Choroid plexus epithelial cell (primary cell): ENCODE results near the gene BPI.

ENCODE experiments used
- DNase-seq: peaks from one replicate; pipeline ENCODE4 v3.0.0-alpha.2; 2010; ENCODE audit warnings: low read depth
- H3K4me3 ChIP-seq: 2 replicates; pipeline ENCODE4 v1.5.1; 2011; ENCODE audit warnings: low read depth, mild to moderate bottlenecking, control low read depth, low read length, moderate library complexity
- TF ChIP-seq, protein P1 (sequence below): conservative IDR thresholded peaks from 2 replicates; pipeline ENCODE4 v1.5.1; 2011; ENCODE audit warnings: low read depth, mild to moderate bottlenecking, control low read depth, inconsistent platforms, low read length, moderate library complexity

The BPI gene

DNA sequence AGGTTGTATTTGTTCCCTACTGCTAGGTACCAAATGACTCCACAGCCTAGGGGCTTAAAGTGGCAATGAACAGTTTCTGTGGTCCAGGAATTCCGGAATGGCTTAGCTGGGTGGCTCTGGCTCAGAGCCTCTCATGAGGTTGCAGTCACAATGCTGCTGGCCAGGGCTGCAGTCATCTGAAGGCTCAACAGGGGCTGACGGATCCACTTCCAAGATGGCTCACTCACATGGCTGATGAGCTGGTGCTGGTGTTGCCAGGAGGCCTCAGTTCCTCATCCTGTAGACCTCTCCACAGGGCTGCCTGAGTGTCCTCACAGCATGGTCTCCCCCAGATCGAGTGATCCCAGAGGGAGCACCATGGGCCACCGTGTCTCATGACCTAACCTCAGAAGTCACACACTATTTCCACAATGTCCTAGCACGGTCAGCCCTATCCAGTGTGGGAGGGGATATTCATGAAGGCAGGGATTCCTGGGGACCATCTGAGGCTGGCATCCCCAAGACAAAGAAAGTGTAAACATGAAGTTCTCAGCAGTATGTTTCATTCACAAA lies 19.0 kb upstream of the BPI start:
- no peak for DNase-seq
- no peak overlapping the region for H3K4me3 ChIP-seq
- TF ChIP-seq, protein P1, sequence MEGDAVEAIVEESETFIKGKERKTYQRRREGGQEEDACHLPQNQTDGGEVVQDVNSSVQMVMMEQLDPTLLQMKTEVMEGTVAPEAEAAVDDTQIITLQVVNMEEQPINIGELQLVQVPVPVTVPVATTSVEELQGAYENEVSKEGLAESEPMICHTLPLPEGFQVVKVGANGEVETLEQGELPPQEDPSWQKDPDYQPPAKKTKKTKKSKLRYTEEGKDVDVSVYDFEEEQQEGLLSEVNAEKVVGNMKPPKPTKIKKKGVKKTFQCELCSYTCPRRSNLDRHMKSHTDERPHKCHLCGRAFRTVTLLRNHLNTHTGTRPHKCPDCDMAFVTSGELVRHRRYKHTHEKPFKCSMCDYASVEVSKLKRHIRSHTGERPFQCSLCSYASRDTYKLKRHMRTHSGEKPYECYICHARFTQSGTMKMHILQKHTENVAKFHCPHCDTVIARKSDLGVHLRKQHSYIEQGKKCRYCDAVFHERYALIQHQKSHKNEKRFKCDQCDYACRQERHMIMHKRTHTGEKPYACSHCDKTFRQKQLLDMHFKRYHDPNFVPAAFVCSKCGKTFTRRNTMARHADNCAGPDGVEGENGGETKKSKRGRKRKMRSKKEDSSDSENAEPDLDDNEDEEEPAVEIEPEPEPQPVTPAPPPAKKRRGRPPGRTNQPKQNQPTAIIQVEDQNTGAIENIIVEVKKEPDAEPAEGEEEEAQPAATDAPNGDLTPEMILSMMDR: no peak

DNA sequence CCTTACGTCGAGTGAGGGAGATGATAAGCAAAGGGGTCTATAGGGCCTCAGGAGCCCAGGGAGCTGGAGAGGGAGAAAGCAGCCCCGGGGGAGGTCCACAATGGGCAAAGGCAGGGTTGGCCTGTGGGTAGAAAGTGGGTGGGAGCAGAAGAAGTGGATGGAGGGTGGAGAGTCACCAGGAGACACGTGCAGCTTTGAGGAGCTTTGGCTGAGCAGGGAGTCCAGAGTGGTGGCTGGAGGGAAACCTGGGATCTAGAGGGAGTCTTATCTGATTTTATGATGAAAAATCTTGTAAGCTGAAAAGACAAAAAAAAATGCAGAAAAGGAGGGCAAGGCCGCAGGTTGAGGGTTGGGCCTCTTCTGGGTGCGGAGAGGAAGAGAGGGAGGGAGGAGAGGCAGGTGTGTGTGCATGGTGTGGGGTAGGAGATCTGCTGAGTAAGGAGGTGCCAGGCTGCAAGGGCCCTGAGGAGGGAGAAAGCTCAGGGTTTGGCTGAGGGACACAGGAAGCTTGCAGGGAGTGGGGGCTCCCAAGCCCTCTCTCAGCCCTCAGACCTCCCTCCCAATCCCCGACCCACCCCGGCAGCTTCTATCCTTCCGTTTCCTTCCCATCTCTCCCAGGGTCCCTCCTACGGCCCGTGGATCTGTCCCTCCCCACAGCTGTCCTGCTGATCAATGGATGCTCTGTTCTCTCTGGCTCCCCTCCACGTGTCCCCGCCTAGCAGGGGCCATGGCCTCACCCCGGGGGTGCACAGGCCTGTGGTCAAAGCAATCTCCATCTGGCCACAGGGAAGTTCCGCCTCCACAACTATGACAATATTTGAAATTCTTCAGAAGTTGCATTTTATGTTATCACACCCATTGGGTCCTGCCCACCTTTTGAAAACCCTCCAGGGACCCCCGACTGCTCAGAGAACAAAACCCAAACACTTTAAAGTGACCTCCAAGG lies 17.1 kb upstream of the BPI start:
- peak; percentile 95 for DNase-seq
- TF ChIP-seq, protein P1: no peak
- H3K4me3 ChIP-seq: no peak overlapping the region

DNA sequence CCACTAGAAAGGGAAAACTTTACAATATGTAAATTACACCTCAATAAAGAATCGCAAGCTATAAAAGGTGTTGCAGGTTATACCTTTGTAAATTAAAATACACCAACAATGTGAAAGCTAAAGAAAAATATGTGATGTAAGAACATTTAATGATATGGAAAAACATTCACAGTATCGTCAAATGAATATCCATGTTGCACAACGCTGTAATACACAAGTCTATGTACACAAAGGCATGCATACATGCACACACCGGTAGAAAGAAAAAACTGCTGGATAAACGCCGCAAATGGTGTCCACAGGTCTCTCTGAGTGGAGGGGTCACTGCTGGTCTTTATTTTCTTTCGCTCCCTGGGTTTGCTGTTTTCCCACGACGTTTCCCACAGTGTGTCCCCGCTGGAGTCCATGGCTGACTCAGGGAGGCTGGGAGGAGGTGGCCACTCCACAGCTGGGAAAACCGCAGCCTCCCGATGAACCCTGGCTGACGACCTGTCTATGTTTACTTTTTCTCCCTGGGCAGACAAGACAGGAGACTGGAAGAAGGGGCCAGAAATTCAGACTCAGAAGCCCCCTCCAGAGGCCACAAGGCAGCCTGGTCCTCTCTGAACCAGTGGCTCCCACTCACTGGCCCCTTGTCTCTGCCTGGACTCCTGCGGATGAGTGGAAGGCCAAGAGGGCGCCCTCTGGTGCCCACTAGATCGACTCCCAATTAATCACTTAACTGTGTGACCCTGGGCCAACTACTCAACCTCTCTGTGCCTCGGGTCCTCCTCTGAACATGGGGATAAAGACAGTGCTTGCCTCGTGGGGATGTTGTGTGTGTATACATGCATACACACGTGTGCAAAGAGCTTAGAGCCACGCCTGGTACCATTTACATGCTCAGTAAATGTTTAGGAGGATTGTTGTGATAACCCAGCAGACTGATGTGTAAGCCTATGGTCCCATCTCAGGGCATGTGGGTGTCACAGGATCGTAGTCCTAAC lies 12.8 kb upstream of the BPI start:
- no peak overlapping the region for H3K4me3 ChIP-seq
- peak; percentile 98 for DNase-seq
- TF ChIP-seq, protein P1: peak; percentile 79

DNA sequence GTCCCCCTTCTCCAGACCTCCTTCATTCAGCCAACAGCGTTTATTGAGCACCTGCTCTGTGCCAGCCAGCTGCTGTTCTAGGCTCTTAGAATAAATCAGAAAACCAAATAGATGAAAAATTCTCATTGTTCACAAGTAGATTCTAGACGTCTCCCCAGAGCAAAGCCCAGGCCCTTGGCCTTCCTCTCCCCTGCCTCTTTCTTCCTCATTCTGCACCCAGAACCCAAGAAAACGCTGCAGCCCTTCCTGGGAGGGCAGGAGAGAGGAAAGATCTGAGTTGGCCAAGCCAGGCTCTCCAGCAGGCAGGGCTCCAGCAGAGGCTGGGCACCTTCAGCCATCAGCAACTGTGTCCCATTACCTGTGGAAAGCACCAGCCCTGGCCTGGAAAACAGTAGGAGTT lies 12.0 kb upstream of the BPI start:
- TF ChIP-seq, protein P1: no peak
- H3K4me3 ChIP-seq: no peak overlapping the region
- DNase-seq: no peak

DNA sequence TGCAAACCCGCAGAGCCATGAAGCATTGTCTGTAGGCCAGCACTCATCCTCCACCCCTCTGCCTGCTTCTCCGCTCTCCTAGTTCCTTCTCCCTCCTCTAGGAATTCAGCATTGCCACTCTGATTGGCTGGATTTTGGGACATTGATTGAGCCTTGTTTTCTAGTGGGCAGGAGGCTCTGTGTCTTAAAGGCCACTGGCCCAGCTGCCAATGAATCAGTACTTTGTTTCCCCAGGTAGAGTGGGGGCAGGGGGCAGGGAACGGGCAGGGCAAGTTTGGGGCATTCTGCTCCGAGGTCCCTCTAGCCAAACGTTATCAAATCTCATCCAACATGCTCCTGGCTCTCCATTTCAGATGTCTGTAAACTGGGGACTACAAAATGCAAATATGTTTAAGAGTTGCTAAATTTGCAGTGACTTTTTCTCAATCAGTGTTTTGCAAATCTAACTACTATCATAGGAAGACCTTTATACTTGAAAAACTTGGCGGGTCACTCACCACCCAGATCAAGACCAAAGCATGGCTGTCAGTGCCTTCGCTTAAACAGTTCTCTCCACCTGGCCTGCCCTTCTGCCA lies 10.4 kb upstream of the BPI start:
- TF ChIP-seq, protein P1: no peak
- H3K4me3 ChIP-seq: no peak overlapping the region
- no peak for DNase-seq

DNA sequence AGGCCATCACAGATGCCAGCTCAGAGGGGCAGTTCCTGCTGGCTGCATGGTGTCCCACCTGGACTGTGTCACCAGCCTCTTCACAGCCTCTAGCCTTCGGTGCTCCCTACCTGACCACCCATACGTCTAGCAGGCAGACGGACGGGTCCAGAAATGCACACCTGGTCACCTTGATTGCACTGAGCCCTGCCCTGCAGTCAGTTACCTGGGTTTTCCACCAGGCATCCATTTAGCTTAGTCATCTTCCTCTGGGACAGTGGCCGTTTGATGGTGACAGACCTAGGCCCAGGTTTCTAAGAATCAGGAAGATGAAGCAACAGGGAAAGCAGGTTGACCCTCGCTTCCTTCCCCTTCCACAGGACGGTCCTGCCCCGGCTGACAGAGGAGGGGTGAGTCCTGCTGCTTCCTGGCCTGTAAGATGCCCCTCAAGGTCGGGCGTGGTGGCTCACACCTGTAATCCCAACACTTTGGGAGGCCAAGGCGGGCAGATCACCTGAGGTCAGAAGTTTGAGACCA lies 9.8 kb upstream of the BPI start:
- H3K4me3 ChIP-seq: no peak overlapping the region
- no peak for DNase-seq
- TF ChIP-seq, protein P1: no peak
